ENCODE measurements around the gene DSE.

- no peak for TF ChIP-seq POLR2A (IDR thresholded peaks at IDR 0.05; ENCODE audit: low read depth, low read length)
- TF ChIP-seq POLR2AphosphoS5 (IDR thresholded peaks at IDR 0.05; ENCODE audit: low read depth, low read length) = no peak
- TF ChIP-seq TAF1 (IDR thresholded peaks at IDR 0.05; ENCODE audit: low read depth, low read length) = no peak
- TF ChIP-seq PAX5 (IDR thresholded peaks at IDR 0.05; ENCODE audit: insufficient read depth, low read length, severe bottlenecking) = no peak
These were observed 114.9 kb downstream of the DSE start for GRCh38 chr6:116485559-116486184.
